ENCODE measurements around the gene MDC1. TPM values are rescaled to one million over a fixed set of nuclear protein-coding genes. Genes with fewer than 3 reads are reported as not detected.
A peak's percentile ranks its signal among the peaks of the same experiment; 100 is the strongest.

Gene MDC1
- total RNA-seq, 1 donor from 2014 or later: 25.2 TPM

- H3K36me3 ChIP-seq (ENCODE audit: insufficient read depth, low read length): no peaks in the 10 kb centered on the region
- Mint-ChIP-seq H3K4me3 (ENCODE audit: unreplicated experiment) (peak overlapping the region; percentile 50), H3K27ac (ENCODE audit: unreplicated experiment) (peak overlapping the region; percentile 60), H3K9me3 (ENCODE audit: unreplicated experiment) (no peaks in the 10 kb centered on the region), H3K27me3 (ENCODE audit: low read depth, unreplicated experiment) (no peaks in the 10 kb centered on the region), H3K4me1 (ENCODE audit: low read depth, unreplicated experiment) (peaks cover 47% of the 10 kb centered on the region), H3K36me3 (ENCODE audit: low read depth, unreplicated experiment) (no peaks in the 10 kb centered on the region)
- H3K4me2 ChIP-seq (ENCODE audit: low read length): peak overlapping the region; percentile 0
- no peak overlapping the region for H2AFZ ChIP-seq (ENCODE audit: low read depth, low read length)
- no peaks in the 10 kb centered on the region for H3K9me3 ChIP-seq (ENCODE audit: insufficient read depth, low read depth, low read length)
- DNase-seq (ENCODE audit: low read depth) (no peak), FAIRE-seq (no peak)
- TF ChIP-seq EZH2 (IDR thresholded peaks at IDR 0.05; ENCODE audit: insufficient read depth, low read length) (no peak), CTCF (IDR thresholded peaks at IDR 0.05; ENCODE audit: insufficient read depth, low read depth, low read length) (no peak)
- H3K4me1 ChIP-seq (ENCODE audit: insufficient read depth, low read length): peaks cover 58% of the 10 kb centered on the region
- H3K27ac ChIP-seq (ENCODE audit: low read depth, low read length): peak overlapping the region; percentile 77
- H3K9ac ChIP-seq (ENCODE audit: low read length): peak overlapping the region; percentile 60
- H3K4me3 ChIP-seq (ENCODE audit: insufficient read depth, low read depth, low read length): no peak overlapping the region
- H3K79me2 ChIP-seq (ENCODE audit: insufficient read depth, low read length): no peaks in the 10 kb centered on the region
- no peaks in the 10 kb centered on the region for H3K27me3 ChIP-seq (ENCODE audit: insufficient read depth, low read length)
- no peaks in the 10 kb centered on the region for H4K20me1 ChIP-seq (ENCODE audit: insufficient read depth, low read length)
Observed at GRCh38 chr6:30749554-30750378, 32.7 kb upstream of the MDC1 start.

GRCh38 chr6:30748851-30749540 lies 31.9 kb upstream of the MDC1 start:
- FAIRE-seq: no peak
- H4K20me1 ChIP-seq (ENCODE audit: insufficient read depth, low read length): peaks cover 2% of the 10 kb centered on the region
- Mint-ChIP-seq H3K4me3 (ENCODE audit: unreplicated experiment) (no peak overlapping the region), H3K27ac (ENCODE audit: unreplicated experiment) (peak overlapping the region; percentile 60), H3K4me1 (ENCODE audit: low read depth, unreplicated experiment) (peaks cover 47% of the 10 kb centered on the region), H3K27me3 (ENCODE audit: low read depth, unreplicated experiment) (no peaks in the 10 kb centered on the region), H3K36me3 (ENCODE audit: low read depth, unreplicated experiment) (peaks cover 2% of the 10 kb centered on the region), H3K9me3 (ENCODE audit: unreplicated experiment) (no peaks in the 10 kb centered on the region)
- no peaks in the 10 kb centered on the region for H3K27me3 ChIP-seq (ENCODE audit: insufficient read depth, low read length)
- peak overlapping the region; percentile 25 for H3K4me2 ChIP-seq (ENCODE audit: low read length)
- no peaks in the 10 kb centered on the region for H3K36me3 ChIP-seq (ENCODE audit: insufficient read depth, low read length)
- no peak for DNase-seq (ENCODE audit: low read depth)
- no peak overlapping the region for H3K4me3 ChIP-seq (ENCODE audit: insufficient read depth, low read depth, low read length)
- no peaks in the 10 kb centered on the region for H3K9me3 ChIP-seq (ENCODE audit: insufficient read depth, low read depth, low read length)
- H2AFZ ChIP-seq (ENCODE audit: low read depth, low read length): peak overlapping the region; percentile 12
- H3K4me1 ChIP-seq (ENCODE audit: insufficient read depth, low read length): peaks cover 54% of the 10 kb centered on the region
- no peak for TF ChIP-seq CTCF (IDR thresholded peaks at IDR 0.05; ENCODE audit: insufficient read depth, low read depth, low read length)
- TF ChIP-seq EZH2 (IDR thresholded peaks at IDR 0.05; ENCODE audit: insufficient read depth, low read length): no peak
- peaks cover 6% of the 10 kb centered on the region for H3K79me2 ChIP-seq (ENCODE audit: insufficient read depth, low read length)
- H3K27ac ChIP-seq (ENCODE audit: low read depth, low read length): peak overlapping the region; percentile 77
- peak overlapping the region; percentile 60 for H3K9ac ChIP-seq (ENCODE audit: low read length)

All from astrocyte (in vitro differentiated cells and primary cell).